NCI-H1417 treated with DMSO at 0.1 percent for 48 hours (cell line): ENCODE measurements around the gene SMAD7.

ENCODE experiments used
- DNase-seq: peaks from one replicate; lab custom pipeline; 2025; lab: John Stamatoyannopoulos, UW

The SMAD7 gene, protein sequence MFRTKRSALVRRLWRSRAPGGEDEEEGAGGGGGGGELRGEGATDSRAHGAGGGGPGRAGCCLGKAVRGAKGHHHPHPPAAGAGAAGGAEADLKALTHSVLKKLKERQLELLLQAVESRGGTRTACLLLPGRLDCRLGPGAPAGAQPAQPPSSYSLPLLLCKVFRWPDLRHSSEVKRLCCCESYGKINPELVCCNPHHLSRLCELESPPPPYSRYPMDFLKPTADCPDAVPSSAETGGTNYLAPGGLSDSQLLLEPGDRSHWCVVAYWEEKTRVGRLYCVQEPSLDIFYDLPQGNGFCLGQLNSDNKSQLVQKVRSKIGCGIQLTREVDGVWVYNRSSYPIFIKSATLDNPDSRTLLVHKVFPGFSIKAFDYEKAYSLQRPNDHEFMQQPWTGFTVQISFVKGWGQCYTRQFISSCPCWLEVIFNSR

GRCh38 chr18:48950536-48951447 is at the start of gene SMAD7:
SMAD7 (minus strand) TSS chr18:48950965; CDS start chr18:48950424, 541 bp downstream.
- no peak for DNase-seq

DNA sequence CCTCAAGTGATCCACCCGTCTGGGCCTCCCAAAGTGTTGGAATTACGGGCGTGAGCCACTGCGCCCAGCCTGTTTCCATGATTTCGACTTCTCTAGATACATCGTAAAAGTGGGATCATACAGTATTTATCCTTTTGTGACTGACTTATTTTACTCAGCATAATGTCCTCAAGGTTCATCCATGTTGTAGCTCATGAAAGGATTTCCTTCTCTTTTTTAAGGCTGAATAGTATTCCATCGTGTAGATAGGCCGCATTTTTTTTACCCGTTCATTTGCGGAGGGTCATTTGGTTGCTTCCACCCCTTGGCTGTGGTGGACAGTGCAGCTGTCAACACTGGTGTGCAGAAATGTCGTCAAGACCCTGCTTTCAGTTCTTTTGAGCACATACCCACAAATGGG is 48.8 kb upstream of the SMAD7 start:
- no peak for DNase-seq

- DNase-seq = no peak
These were observed 47.4 kb upstream of the SMAD7 start for GRCh38 chr18:48997985-48998831.

- no peak for DNase-seq
These were observed 46.9 kb upstream of the SMAD7 start for GRCh38 chr18:48997681-48997984.

- no peak for DNase-seq
These were observed 46.2 kb upstream of the SMAD7 start for GRCh38 chr18:48996901-48997463.

- DNase-seq = no peak
These were observed 45.3 kb upstream of the SMAD7 start for GRCh38 chr18:48996041-48996440.

- no peak for DNase-seq
These were observed 44.4 kb upstream of the SMAD7 start for GRCh38 chr18:48994926-48995835.

DNA sequence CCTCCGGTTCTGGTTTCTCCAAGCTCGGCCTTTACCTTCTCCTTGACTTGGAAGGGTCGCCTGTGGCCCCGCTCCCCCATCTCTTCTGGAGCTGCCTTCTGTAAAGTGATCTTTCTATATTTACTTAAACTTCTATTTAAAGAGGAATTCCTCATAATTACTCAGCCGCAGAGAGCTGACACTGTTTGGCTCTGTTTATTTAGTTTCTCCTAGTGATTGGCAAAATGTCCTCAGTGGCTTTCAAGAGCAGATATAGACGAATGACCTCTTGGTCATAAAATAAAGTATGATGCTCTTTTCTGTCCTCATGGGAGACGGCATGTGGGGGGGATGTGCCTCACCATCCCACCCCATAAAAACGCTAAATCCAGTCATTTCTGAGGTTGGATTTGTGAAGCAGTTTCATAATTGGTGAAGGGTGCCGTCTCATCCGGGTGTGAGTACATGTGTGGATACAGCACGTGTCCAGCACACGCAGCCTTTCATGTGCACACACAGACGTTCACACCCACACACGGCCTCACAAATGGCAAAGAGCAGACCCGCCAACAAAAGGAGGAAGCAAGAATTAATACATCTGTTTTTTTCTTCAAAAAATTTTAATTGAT is 43.4 kb upstream of the SMAD7 start:
- DNase-seq = no peak

DNA sequence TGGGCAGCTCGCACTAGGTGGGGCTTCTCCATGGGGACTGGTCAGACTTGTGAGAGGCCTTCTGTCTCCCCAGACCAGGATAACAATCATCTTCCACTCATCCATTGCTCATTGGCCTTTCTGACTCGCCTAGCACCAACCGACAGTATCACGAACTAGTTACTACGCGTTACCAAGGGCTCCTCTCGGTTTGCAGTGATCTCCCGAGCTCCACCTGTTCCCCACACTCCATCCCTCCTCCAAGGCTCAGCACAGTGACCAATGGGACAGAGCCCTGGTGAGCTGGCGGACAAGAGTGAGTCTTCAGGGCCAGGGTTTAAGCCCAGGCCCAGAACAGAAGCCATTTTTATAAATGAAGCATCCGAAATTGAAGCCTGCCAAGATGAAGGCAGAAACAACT is 42.8 kb upstream of the SMAD7 start:
- no peak for DNase-seq

DNA sequence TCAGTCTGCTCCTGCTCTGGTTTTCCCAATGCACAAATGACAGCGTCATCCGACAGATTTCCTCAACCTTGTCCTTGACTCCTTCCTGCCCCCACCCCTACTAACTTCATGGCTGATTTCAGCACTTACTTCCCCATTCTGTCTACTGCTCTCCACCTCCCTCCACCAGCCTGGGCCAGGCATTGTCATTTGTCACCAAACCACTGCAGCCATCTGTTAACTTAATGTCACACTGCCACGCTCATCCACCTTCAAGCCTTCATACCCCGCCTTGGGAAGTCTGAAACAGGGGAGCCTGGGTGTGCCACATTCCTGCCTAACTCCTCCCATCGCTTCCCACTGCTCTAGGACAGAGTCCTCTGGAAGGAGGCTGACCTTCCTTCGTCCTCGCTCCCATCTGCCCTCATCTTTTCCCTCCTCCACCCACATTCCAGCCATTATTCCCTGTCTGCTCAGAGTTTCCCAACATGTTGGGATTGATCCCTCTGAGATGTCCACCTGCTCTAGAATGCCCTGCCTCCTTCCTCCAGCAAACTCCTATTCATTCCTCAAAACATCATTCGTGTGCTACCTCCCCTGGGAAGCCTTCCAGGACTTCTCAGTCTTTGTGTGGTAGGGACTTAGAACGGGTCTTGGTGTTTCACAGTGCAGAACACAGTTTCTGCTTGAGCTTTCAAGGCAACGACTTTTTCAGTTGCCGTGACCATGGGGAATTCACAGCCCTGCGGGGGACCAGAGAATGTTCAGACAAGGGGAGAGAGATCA is 42.2 kb upstream of the SMAD7 start:
- DNase-seq = no peak

GRCh38 chr18:48992133-48992532 is 41.4 kb upstream of the SMAD7 start:
- no peak for DNase-seq

DNA sequence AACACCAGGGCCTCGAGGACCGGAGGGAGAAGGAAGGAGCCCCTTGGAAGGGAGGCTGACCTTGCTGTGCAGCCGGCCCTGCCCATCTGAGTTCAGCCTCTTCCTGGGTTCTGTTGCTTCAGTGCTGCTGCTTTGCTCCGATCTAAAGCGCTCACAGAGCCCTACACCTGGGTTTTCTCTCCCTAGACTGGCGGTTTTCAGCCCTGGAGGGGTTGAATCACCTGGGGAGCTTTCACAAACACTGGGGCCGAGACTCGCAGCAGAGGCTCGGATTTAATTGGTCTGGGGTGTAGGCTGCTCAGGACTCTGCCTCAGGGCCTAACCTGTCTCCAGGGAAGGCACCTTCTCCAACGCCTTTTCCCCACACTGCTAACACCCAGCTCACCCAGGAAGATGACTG is 40.9 kb upstream of the SMAD7 start:
- peak; percentile 15 for DNase-seq

GRCh38 chr18:48991319-48991660 is 40.5 kb upstream of the SMAD7 start:
- DNase-seq = no peak

GRCh38 chr18:48990481-48991318 is 39.9 kb upstream of the SMAD7 start:
- DNase-seq = no peak

- no peak for DNase-seq
These were observed 38.8 kb upstream of the SMAD7 start for GRCh38 chr18:48989304-48990303.

GRCh38 chr18:48988508-48989303 is 37.9 kb upstream of the SMAD7 start:
- no peak for DNase-seq

DNA sequence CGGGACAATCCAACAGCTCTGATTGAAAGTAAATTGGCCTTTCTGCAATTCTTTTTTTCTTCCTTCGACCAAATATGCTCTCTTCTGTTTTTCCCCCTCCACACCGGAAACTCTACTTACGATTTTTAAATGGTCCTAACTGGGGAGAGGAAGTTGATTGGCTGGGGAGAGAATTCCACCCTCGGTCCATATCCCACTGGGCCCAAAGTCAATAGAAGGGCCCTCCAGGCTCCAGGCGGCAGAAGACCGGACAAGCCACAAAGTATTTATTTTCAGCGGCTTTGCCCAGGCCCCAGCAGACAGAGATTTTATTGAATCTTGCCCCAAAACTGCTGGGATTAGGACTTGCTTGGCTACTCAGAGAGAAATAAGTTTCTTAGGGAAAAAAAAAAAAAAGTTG is 37.1 kb upstream of the SMAD7 start:
- no peak for DNase-seq
